ENCODE measurements around the gene DYNC2LI1. TPM values are rescaled to one million over a fixed set of nuclear protein-coding genes. Genes with fewer than 3 reads are reported as not detected.
A peak's percentile ranks its signal among the peaks of the same experiment; 100 is the strongest.

Gene DYNC2LI1
- total and polyA plus RNA-seq, 2 donors (not counting 1 experiment from before 2014, with no cell fraction given): 23.6 to 24.4 TPM

DNA sequence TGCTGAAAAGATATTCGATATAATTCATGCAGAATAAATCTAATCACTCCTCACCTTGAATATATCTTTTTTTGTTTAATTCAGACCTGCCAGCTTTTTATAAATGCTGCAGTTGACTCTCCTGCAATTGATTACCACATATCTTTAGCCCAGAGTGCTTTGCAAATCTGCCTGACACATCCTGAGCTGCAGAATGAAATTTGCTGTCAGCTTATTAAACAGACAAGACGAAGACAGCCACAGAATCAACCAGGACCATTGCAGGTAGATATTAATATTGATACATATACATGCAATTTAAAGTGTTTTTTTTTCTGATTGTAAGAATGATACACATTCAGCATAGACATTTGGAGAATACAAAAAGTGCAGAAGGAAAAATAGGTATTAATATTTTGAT lies 35.6 kb upstream of the DYNC2LI1 start:
- Histone ChIP-seq H3K9ac (ENCODE audit: insufficient read depth, low read length) (no peak overlapping the region), H3K4me2 (ENCODE audit: extremely low read depth, insufficient read depth, low read length) (no peak overlapping the region), H3K4me3 (replicated peaks in 1 of 4; ENCODE audit: control extremely low read depth in 1 of 4, insufficient read depth in 1 of 4, low read depth in 3 of 4, low read length in 4 of 4) (no peak overlapping the region), H2AFZ (ENCODE audit: low read length) (no peak overlapping the region), H3K27me3 (ENCODE audit: control insufficient read depth, insufficient read depth, low read length) (no peaks in the 10 kb centered on the region), H3K4me1 (ENCODE audit: control insufficient read depth, extremely low read depth, insufficient read depth, low read length) (peaks cover 4% of the 10 kb centered on the region), H3K27ac (ENCODE audit: insufficient read depth, low read length) (no peak overlapping the region), H3K9me3 (ENCODE audit: control insufficient read depth, insufficient read depth, low read depth, low read length) (no peaks in the 10 kb centered on the region), H3K36me3 (ENCODE audit: control insufficient read depth, insufficient read depth, low read length) (no peaks in the 10 kb centered on the region), H4K20me1 (ENCODE audit: control insufficient read depth, extremely low read depth, insufficient read depth, low read length) (no peaks in the 10 kb centered on the region), H3K79me2 (ENCODE audit: control insufficient read depth, insufficient read depth, low read length) (no peaks in the 10 kb centered on the region)
- TF ChIP-seq, protein P1, sequence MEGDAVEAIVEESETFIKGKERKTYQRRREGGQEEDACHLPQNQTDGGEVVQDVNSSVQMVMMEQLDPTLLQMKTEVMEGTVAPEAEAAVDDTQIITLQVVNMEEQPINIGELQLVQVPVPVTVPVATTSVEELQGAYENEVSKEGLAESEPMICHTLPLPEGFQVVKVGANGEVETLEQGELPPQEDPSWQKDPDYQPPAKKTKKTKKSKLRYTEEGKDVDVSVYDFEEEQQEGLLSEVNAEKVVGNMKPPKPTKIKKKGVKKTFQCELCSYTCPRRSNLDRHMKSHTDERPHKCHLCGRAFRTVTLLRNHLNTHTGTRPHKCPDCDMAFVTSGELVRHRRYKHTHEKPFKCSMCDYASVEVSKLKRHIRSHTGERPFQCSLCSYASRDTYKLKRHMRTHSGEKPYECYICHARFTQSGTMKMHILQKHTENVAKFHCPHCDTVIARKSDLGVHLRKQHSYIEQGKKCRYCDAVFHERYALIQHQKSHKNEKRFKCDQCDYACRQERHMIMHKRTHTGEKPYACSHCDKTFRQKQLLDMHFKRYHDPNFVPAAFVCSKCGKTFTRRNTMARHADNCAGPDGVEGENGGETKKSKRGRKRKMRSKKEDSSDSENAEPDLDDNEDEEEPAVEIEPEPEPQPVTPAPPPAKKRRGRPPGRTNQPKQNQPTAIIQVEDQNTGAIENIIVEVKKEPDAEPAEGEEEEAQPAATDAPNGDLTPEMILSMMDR (conservative IDR thresholded peaks at IDR 0.05 in 1 of 2, IDR thresholded peaks at IDR 0.05 in 1 of 2; ENCODE audit: low read depth in 1 of 2, low read length in 2 of 2): no peak
- TF ChIP-seq EZH2 (IDR thresholded peaks at IDR 0.05; ENCODE audit: low read length, missing control alignments): no peak
- DNase-seq (ENCODE audit: low read depth in 2 of 2): no peak

DNA sequence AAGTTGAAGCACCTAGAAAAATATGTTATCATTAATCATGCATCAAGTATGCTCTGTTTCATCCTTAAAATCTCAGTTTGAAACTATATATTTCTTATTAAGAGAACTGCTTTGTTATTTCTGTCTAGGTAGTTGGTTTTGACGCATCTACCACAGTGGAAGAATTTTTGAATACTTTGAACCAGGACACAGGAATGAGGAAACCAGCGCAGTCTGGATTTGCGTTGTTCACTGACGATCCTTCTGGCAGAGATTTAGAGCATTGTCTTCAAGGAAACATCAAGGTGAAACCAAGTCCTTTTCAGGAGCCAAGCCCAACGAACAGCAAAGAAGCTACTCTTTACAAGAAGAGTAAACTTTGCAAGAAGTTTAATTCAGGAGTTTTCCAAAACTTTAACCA lies 30.1 kb upstream of the DYNC2LI1 start:
- no peaks in the 10 kb centered on the region for H3K36me3 ChIP-seq (ENCODE audit: control insufficient read depth, insufficient read depth, low read length)
- no peak overlapping the region for H3K4me2 ChIP-seq (ENCODE audit: extremely low read depth, insufficient read depth, low read length)
- H3K4me3 ChIP-seq (replicated peaks in 1 of 4; ENCODE audit: control extremely low read depth in 1 of 4, insufficient read depth in 1 of 4, low read depth in 3 of 4, low read length in 4 of 4): no peak overlapping the region
- DNase-seq (ENCODE audit: low read depth in 2 of 2): peak in 1 of 2 donors; percentile 78
- no peaks in the 10 kb centered on the region for H3K9me3 ChIP-seq (ENCODE audit: control insufficient read depth, insufficient read depth, low read depth, low read length)
- H3K27ac ChIP-seq (ENCODE audit: insufficient read depth, low read length): no peak overlapping the region
- TF ChIP-seq, protein P1 (conservative IDR thresholded peaks at IDR 0.05 in 1 of 2, IDR thresholded peaks at IDR 0.05 in 1 of 2; ENCODE audit: low read depth in 1 of 2, low read length in 2 of 2): no peak
- no peak for TF ChIP-seq EZH2 (IDR thresholded peaks at IDR 0.05; ENCODE audit: low read length, missing control alignments)
- H3K27me3 ChIP-seq (ENCODE audit: control insufficient read depth, insufficient read depth, low read length): no peaks in the 10 kb centered on the region
- peaks cover 2% of the 10 kb centered on the region for H3K4me1 ChIP-seq (ENCODE audit: control insufficient read depth, extremely low read depth, insufficient read depth, low read length)
- H3K79me2 ChIP-seq (ENCODE audit: control insufficient read depth, insufficient read depth, low read length): no peaks in the 10 kb centered on the region
- no peaks in the 10 kb centered on the region for H4K20me1 ChIP-seq (ENCODE audit: control insufficient read depth, extremely low read depth, insufficient read depth, low read length)
- no peak overlapping the region for H3K9ac ChIP-seq (ENCODE audit: insufficient read depth, low read length)
- H2AFZ ChIP-seq (ENCODE audit: low read length): no peak overlapping the region

DNA sequence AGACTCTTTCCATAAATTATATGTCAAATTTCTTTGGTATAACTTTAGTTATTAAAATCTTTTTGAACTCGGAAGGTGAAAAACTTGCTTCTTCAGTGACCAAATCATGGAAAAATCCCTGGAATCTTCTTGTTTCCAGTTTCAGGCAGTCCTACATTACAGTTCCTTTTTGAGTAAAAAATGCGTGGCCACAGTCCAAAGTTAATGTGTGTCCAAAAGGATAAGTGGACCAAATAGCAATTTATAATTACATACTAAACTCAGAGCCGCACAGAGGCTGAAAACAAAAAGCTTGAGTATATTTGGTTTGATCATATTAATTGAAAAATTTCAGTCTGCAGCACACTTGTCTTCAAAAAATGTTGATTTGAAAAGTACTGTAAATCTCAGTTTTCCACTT lies 28.4 kb upstream of the DYNC2LI1 start:
- Histone ChIP-seq H3K9ac (ENCODE audit: insufficient read depth, low read length) (no peak overlapping the region), H3K79me2 (ENCODE audit: control insufficient read depth, insufficient read depth, low read length) (no peaks in the 10 kb centered on the region), H3K36me3 (ENCODE audit: control insufficient read depth, insufficient read depth, low read length) (no peaks in the 10 kb centered on the region), H3K4me1 (ENCODE audit: control insufficient read depth, extremely low read depth, insufficient read depth, low read length) (peaks cover 2% of the 10 kb centered on the region), H3K4me2 (ENCODE audit: extremely low read depth, insufficient read depth, low read length) (peak overlapping the region; percentile 15), H3K27ac (ENCODE audit: insufficient read depth, low read length) (no peak overlapping the region), H3K4me3 (replicated peaks in 1 of 4; ENCODE audit: control extremely low read depth in 1 of 4, insufficient read depth in 1 of 4, low read depth in 3 of 4, low read length in 4 of 4) (no peak overlapping the region), H2AFZ (ENCODE audit: low read length) (no peak overlapping the region), H4K20me1 (ENCODE audit: control insufficient read depth, extremely low read depth, insufficient read depth, low read length) (no peaks in the 10 kb centered on the region), H3K9me3 (ENCODE audit: control insufficient read depth, insufficient read depth, low read depth, low read length) (no peaks in the 10 kb centered on the region), H3K27me3 (ENCODE audit: control insufficient read depth, insufficient read depth, low read length) (no peaks in the 10 kb centered on the region)
- peak; percentile 57 to 91 for DNase-seq (ENCODE audit: low read depth in 2 of 2)
- TF ChIP-seq EZH2 (IDR thresholded peaks at IDR 0.05; ENCODE audit: low read length, missing control alignments): no peak
- TF ChIP-seq, protein P1 (conservative IDR thresholded peaks at IDR 0.05 in 1 of 2, IDR thresholded peaks at IDR 0.05 in 1 of 2; ENCODE audit: low read depth in 1 of 2, low read length in 2 of 2): no peak
